Kidney (tissue), 14 donors: Measurements from ENCODE around the gene JAML. TPM values are rescaled to one million over a fixed set of nuclear protein-coding genes. Genes with fewer than 3 reads are reported as not detected.

Experiments
- DNase-seq, 5 donors: peaks; one replicate each; pipeline ENCODE4 v3.0.0-alpha.2; 2013 to 2020
- FAIRE-seq: peaks from 2 replicates; lab custom pipeline; 2012; peaks lifted over from hg19 to GRCh38; lab: Jason Lieb, UNC
- H3K27ac ChIP-seq, 2 donors: one replicate each; pipeline ENCODE4 v1.7.0; 2013; ENCODE audit warnings: low read depth in 2 of 2, low read length in 2 of 2, inconsistent platforms in 1 of 2
- H3K27me3 ChIP-seq: one replicate; pipeline ENCODE4 v1.7.1; 2013; ENCODE audit warnings: low read length, inconsistent platforms; ENCODE audit not compliant: control insufficient read depth, insufficient read depth
- H3K36me3 ChIP-seq, 3 donors: one replicate each; pipeline versions ENCODE4 v1.7.0 to v1.7.1; 2013; ENCODE audit warnings: low read length in 3 of 3, control low read depth in 1 of 3, inconsistent platforms in 1 of 3; ENCODE audit not compliant: insufficient read depth in 3 of 3, control insufficient read depth in 2 of 3
- H3K4me1 ChIP-seq, 3 donors: one replicate each; pipeline versions ENCODE4 v1.7.0 to v1.7.1; 2013; ENCODE audit warnings: low read length in 3 of 3, inconsistent platforms in 1 of 3, low read depth in 1 of 3; ENCODE audit not compliant: control insufficient read depth in 2 of 3, insufficient read depth in 2 of 3
- H3K4me3 ChIP-seq, 3 donors: one replicate each; pipeline versions ENCODE4 v1.7.0 to v1.8.1; 2013; ENCODE audit warnings: low read length in 3 of 3, control low read depth in 1 of 3, inconsistent platforms in 1 of 3
- H3K9ac ChIP-seq, 3 donors: one replicate each; pipeline versions ENCODE4 v1.7.0 to v1.7.1; 2013; ENCODE audit warnings: low read length in 3 of 3, control low read depth in 1 of 3, inconsistent platforms in 1 of 3
- H3K9me3 ChIP-seq, 3 donors: one replicate each; pipeline versions ENCODE4 v1.7.0 to v1.7.1; 2013; ENCODE audit warnings: low read length in 3 of 3, control low read depth in 1 of 3, inconsistent platforms in 1 of 3; ENCODE audit not compliant: control insufficient read depth in 2 of 3, insufficient read depth in 1 of 3
- intact Hi-C: fragments of 100-400 bp; cut with DNase I; formaldehyde crosslinking; loops from one replicate; pipeline ENCODE4 v1.11.1; 2022
- polyA plus RNA-seq: library from polyadenylated mRNA; stranded (reverse); fragments of 350-450 nt; fragmentation: Illumina TruSeq; extraction: RNeasy Lipid Tissue Mini Kit (QIAGEN cat#74804); gene quantifications from one replicate; pipeline ENCODE4 v1.2.3, GENCODE V29; 2014; ENCODE audit warnings: low read depth, low replicate concordance; ENCODE audit not compliant: insufficient read depth
- total RNA-seq: library from RNA; stranded (reverse); fragmentation: NEBNext Ultra II Directional; extraction: Animal tissue kit (Norgen Biotek cat#: 25700); gene quantifications from one replicate; pipeline ENCODE4 v1.2.1, GENCODE V29; 2021
- TF ChIP-seq, protein P1 (sequence below): IDR thresholded peaks from 3 replicates; pipeline ENCODE4 v1.5.1; 2012; ENCODE audit warnings: mild to moderate bottlenecking, moderate library complexity, borderline replicate concordance; ENCODE audit not compliant: insufficient read depth; ENCODE audit errors: extremely low read depth
- donor health status: control.
- donor health status: control.
- donor health status: control.
- donor health status: control.
- donor health status: control.
- donor health status: DM: yes; HTN: yes; CAD: no.
- donor health status: Normal renal cell carcinoma (clear cell type).

Gene JAML
- total and polyA plus RNA-seq, 2 donors from 2014 or later: 2.5 to 17.1 TPM

- intact Hi-C loops: no loop called here
- DNase-seq (peak in 2 of 5 donors; percentile 62 to 76), FAIRE-seq (no peak)
- peak within 1 kb of the TSS in 2 of 3 donors; percentile 60 to 71 for H3K4me3 ChIP-seq
- H3K36me3 ChIP-seq: no peaks in the 10 kb centered on the region
- no peak within 1 kb of the TSS for H3K27ac ChIP-seq
- H3K9me3 ChIP-seq: no peaks in the 10 kb centered on the region
- peaks cover 0 to 2% (median 0%) of the 10 kb centered on the region in 3 donors for H3K4me1 ChIP-seq
- H3K9ac ChIP-seq: peak within 1 kb of the TSS in 2 of 3 donors; percentile 40 to 56
- TF ChIP-seq, protein P1, sequence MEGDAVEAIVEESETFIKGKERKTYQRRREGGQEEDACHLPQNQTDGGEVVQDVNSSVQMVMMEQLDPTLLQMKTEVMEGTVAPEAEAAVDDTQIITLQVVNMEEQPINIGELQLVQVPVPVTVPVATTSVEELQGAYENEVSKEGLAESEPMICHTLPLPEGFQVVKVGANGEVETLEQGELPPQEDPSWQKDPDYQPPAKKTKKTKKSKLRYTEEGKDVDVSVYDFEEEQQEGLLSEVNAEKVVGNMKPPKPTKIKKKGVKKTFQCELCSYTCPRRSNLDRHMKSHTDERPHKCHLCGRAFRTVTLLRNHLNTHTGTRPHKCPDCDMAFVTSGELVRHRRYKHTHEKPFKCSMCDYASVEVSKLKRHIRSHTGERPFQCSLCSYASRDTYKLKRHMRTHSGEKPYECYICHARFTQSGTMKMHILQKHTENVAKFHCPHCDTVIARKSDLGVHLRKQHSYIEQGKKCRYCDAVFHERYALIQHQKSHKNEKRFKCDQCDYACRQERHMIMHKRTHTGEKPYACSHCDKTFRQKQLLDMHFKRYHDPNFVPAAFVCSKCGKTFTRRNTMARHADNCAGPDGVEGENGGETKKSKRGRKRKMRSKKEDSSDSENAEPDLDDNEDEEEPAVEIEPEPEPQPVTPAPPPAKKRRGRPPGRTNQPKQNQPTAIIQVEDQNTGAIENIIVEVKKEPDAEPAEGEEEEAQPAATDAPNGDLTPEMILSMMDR: no peak
- no peaks in the 10 kb centered on the region for H3K27me3 ChIP-seq
These were observed 48.6 kb downstream of the JAML start, which contains the start of gene SCN2B for GRCh38 chr11:118175993-118176777. Gene SCN2B, minus strand, starts transcription at chr11:118176639. Its CDS starts 208 bp downstream, at chr11:118176431.

DNA sequence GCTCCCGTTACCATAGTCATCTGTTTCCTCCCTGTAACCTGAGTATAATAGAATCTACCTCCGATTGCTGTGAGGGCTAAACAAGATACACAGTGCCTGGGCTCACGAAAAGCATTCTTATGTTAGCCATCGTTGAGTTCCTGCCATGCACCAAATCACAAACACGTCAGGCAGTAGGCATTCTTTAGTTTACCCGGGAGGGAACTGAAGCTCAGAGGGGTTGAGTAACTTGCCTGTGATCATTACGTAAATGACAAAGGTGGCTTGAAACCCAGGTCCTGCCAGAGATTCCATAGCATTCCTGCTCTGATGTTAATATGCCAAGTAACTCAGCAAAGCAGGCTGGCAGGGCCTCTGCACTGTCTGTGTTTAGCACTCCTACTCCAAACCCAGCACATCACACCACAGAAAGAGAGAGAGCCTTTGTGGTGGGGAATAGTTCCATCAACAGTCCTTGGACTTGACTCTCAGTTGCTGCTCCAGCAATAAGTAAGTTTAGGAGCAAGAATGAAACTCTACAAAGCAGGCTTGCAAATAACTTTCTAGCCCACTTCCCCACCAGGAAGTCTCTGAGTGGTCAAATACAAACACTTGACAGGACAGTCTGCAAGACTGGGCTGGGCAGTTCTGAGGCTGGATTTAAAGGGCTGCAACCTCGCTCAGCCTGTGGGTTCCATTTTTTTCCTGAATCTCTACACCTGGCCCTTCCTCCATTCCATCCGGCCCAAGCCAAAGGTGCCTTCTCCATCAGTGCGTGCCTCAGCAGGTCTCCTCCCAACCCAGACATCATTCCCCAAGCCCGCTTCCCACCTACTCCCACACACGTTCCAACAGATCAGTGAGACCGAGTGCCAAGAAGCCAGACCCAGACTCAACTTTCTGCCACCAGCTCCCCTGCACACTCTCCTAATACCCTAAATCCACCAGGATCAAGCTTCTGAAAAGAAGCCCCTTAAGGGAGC is 49.5 kb downstream of the JAML start:
- FAIRE-seq: no peak
- TF ChIP-seq, protein P1: no peak
- peak overlapping the region in 2 of 3 donors; percentile 60 to 71 for H3K4me3 ChIP-seq

GRCh38 chr11:118174006-118174567 is 50.7 kb downstream of the JAML start:
- no peak overlapping the region for H3K4me3 ChIP-seq
- H3K9me3 ChIP-seq: no peaks in the 10 kb centered on the region
- DNase-seq (no peak), FAIRE-seq (no peak)
- no peak overlapping the region for H3K9ac ChIP-seq
- TF ChIP-seq, protein P1: no peak
- H3K4me1 ChIP-seq: no peaks in the 10 kb centered on the region
- H3K36me3 ChIP-seq: no peaks in the 10 kb centered on the region
- intact Hi-C loops: no loop called here
- H3K27ac ChIP-seq: no peak overlapping the region
- no peaks in the 10 kb centered on the region for H3K27me3 ChIP-seq

More for the DNA sequence above, 49.5 kb downstream of the JAML start:
- no peaks in the 10 kb centered on the region for H3K27me3 ChIP-seq
- intact Hi-C loops: no loop called here
- H3K9ac ChIP-seq: peak overlapping the region in 1 of 3 donors; percentile 40
- H3K4me1 ChIP-seq: peaks cover 0 to 2% (median 0%) of the 10 kb centered on the region in 3 donors
- no peaks in the 10 kb centered on the region for H3K36me3 ChIP-seq
- DNase-seq: peak in 4 of 5 donors; percentile 48 to 87 (median 76)
- no peaks in the 10 kb centered on the region for H3K9me3 ChIP-seq
- H3K27ac ChIP-seq: no peak overlapping the region
